Measurements from ENCODE around the gene ELK3.

Gene ELK3

GRCh38 chr12:96260644-96261043, 66.5 kb downstream of the ELK3 start:
- no peak for DNase-seq

- DNase-seq, result no peak
Observed at GRCh38 chr12:96261557-96261956, 67.4 kb downstream of the ELK3 start.

GRCh38 chr12:96263449-96263902, 69.3 kb downstream of the ELK3 start:
- no peak for DNase-seq

- no peak for DNase-seq
Observed at GRCh38 chr12:96265400-96265799, 71.2 kb downstream of the ELK3 start.

- DNase-seq, result no peak
Observed at GRCh38 chr12:96265836-96266235, 71.7 kb downstream of the ELK3 start.

- no peak for DNase-seq
Observed at GRCh38 chr12:96266238-96266637, 72.1 kb downstream of the ELK3 start.

GRCh38 chr12:96271469-96272199, 77.5 kb downstream of the ELK3 start:
- no peak for DNase-seq

- DNase-seq, result no peak
Observed at GRCh38 chr12:96274331-96274730, 80.2 kb downstream of the ELK3 start.

GRCh38 chr12:96285158-96285557, 91.0 kb downstream of the ELK3 start:
- no peak for DNase-seq

- DNase-seq, result no peak
Observed at GRCh38 chr12:96289067-96289466, 94.9 kb downstream of the ELK3 start.

GRCh38 chr12:96293093-96293492, 98.9 kb downstream of the ELK3 start:
- no peak for DNase-seq

GRCh38 chr12:96294831-96295230, 100.7 kb downstream of the ELK3 start:
- DNase-seq, result no peak

- DNase-seq, result no peak
Observed at GRCh38 chr12:96295532-96296160, 101.5 kb downstream of the ELK3 start.

GRCh38 chr12:96297504-96297903, 103.3 kb downstream of the ELK3 start:
- no peak for DNase-seq

- no peak for DNase-seq
Observed at GRCh38 chr12:96300064-96300463, 105.9 kb downstream of the ELK3 start.

- no peak for DNase-seq
Observed at GRCh38 chr12:96301732-96302131, 107.6 kb downstream of the ELK3 start.

- no peak for DNase-seq
Observed at GRCh38 chr12:96302687-96303310, 108.6 kb downstream of the ELK3 start.

- DNase-seq, result no peak
Observed at GRCh38 chr12:96303653-96304052, 109.5 kb downstream of the ELK3 start.

- DNase-seq, result no peak
Observed at GRCh38 chr12:96305665-96306064, 111.5 kb downstream of the ELK3 start.

- no peak for DNase-seq
Observed at GRCh38 chr12:96308881-96309280, 114.7 kb downstream of the ELK3 start.

- no peak for DNase-seq
Observed at GRCh38 chr12:96310067-96310466, 115.9 kb downstream of the ELK3 start.

- DNase-seq, result no peak
Observed at GRCh38 chr12:96311191-96311590, 117.0 kb downstream of the ELK3 start.

GRCh38 chr12:96313606-96314005, 119.4 kb downstream of the ELK3 start:
- no peak for DNase-seq

GRCh38 chr12:96314723-96315122, 120.5 kb downstream of the ELK3 start:
- DNase-seq, result no peak
